Kidney (tissue), 14 donors: ENCODE results near the gene COPZ1. TPM values are rescaled to one million over a fixed set of nuclear protein-coding genes. Genes with fewer than 3 reads are reported as not detected.
A peak's percentile ranks its signal among the peaks of the same experiment; 100 is the strongest.

Experiments used
- DNase-seq, 5 donors: peaks; one replicate each; pipeline ENCODE4 v3.0.0-alpha.2; 2013 to 2020
- FAIRE-seq: peaks from 2 replicates; lab custom pipeline; 2012; peaks lifted over from hg19 to GRCh38; lab: Jason Lieb, UNC
- H3K27ac ChIP-seq, 2 donors: one replicate each; pipeline ENCODE4 v1.7.0; 2013; ENCODE audit warnings: low read depth in 2 of 2, low read length in 2 of 2, inconsistent platforms in 1 of 2
- H3K27me3 ChIP-seq: one replicate; pipeline ENCODE4 v1.7.1; 2013; ENCODE audit warnings: low read length, inconsistent platforms; ENCODE audit not compliant: control insufficient read depth, insufficient read depth
- H3K36me3 ChIP-seq, 3 donors: one replicate each; pipeline versions ENCODE4 v1.7.0 to v1.7.1; 2013; ENCODE audit warnings: low read length in 3 of 3, control low read depth in 1 of 3, inconsistent platforms in 1 of 3; ENCODE audit not compliant: insufficient read depth in 3 of 3, control insufficient read depth in 2 of 3
- H3K4me1 ChIP-seq, 3 donors: one replicate each; pipeline versions ENCODE4 v1.7.0 to v1.7.1; 2013; ENCODE audit warnings: low read length in 3 of 3, inconsistent platforms in 1 of 3, low read depth in 1 of 3; ENCODE audit not compliant: control insufficient read depth in 2 of 3, insufficient read depth in 2 of 3
- H3K4me3 ChIP-seq, 3 donors: one replicate each; pipeline versions ENCODE4 v1.7.0 to v1.8.1; 2013; ENCODE audit warnings: low read length in 3 of 3, control low read depth in 1 of 3, inconsistent platforms in 1 of 3
- H3K9ac ChIP-seq, 3 donors: one replicate each; pipeline versions ENCODE4 v1.7.0 to v1.7.1; 2013; ENCODE audit warnings: low read length in 3 of 3, control low read depth in 1 of 3, inconsistent platforms in 1 of 3
- H3K9me3 ChIP-seq, 3 donors: one replicate each; pipeline versions ENCODE4 v1.7.0 to v1.7.1; 2013; ENCODE audit warnings: low read length in 3 of 3, control low read depth in 1 of 3, inconsistent platforms in 1 of 3; ENCODE audit not compliant: control insufficient read depth in 2 of 3, insufficient read depth in 1 of 3
- CTCF ChIP-seq: IDR thresholded peaks from 3 replicates; pipeline ENCODE4 v1.5.1; 2012; ENCODE audit warnings: mild to moderate bottlenecking, moderate library complexity, borderline replicate concordance; ENCODE audit not compliant: insufficient read depth; ENCODE audit errors: extremely low read depth
- intact Hi-C: fragments of 100-400 bp; cut with DNase I; formaldehyde crosslinking; loops from one replicate; pipeline ENCODE4 v1.11.1; 2022
- polyA plus RNA-seq: library from polyadenylated mRNA; stranded (reverse); fragments of 350-450 nt; fragmentation: Illumina TruSeq; extraction: RNeasy Lipid Tissue Mini Kit (QIAGEN cat#74804); gene quantifications from one replicate; pipeline ENCODE4 v1.2.3, GENCODE V29; 2014; ENCODE audit warnings: low read depth, low replicate concordance; ENCODE audit not compliant: insufficient read depth
- total RNA-seq: library from RNA; stranded (reverse); fragmentation: NEBNext Ultra II Directional; extraction: Animal tissue kit (Norgen Biotek cat#: 25700); gene quantifications from one replicate; pipeline ENCODE4 v1.2.1, GENCODE V29; 2021
- donor health status: control.
- donor health status: control.
- donor health status: control.
- donor health status: control.
- donor health status: control.
- donor health status: DM: yes; HTN: yes; CAD: no.
- donor health status: Normal renal cell carcinoma (clear cell type).

COPZ1 gene
- total and polyA plus RNA-seq, 2 donors from 2014 or later = 141 to 181 TPM

DNA sequence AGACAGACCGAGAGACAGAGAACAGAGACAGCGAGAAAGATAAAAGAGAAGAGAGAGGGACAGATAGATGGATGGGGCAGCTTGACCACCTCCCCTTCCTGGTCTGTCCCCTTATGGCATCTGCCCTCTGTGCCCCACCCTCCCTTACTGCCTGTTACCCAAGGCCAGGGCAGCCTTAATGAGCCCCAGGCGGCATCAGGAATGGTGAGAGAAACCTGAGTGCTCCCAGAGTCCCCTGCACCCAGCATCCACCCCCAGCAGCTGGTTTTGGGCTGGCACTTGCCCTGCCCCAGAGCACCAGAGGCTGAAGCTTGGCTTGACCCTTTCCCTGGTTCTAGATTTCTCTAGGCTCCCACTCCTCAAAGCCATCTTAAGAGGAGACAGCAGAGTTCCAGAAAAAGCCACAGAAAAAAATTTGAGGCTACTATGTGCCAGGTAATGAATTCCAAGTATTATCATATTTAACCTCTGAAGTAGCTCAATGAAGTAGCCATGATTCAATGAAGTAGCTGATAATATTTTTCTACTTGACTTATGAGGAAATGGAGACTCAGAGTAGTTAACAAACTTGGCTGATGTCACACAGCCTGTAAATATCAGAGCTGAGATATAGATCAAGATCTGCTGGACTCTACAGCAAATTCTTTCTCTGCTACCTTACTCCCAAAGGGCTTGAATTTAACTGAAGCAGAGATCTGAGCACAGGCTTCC, 61.6 kb downstream of the COPZ1 start:
- Histone ChIP-seq H3K36me3 (no peaks in the 10 kb centered on the region), H3K9me3 (no peaks in the 10 kb centered on the region), H3K4me3 (no peak overlapping the region), H3K9ac (no peak overlapping the region), H3K27me3 (no peaks in the 10 kb centered on the region), H3K4me1 (peaks cover 0 to 13% (median 4%) of the 10 kb centered on the region in 3 donors), H3K27ac (no peak overlapping the region)
- DNase-seq (no peak), FAIRE-seq (no peak)
- intact Hi-C loops = no loop called here
- TF ChIP-seq CTCF = no peak

DNA sequence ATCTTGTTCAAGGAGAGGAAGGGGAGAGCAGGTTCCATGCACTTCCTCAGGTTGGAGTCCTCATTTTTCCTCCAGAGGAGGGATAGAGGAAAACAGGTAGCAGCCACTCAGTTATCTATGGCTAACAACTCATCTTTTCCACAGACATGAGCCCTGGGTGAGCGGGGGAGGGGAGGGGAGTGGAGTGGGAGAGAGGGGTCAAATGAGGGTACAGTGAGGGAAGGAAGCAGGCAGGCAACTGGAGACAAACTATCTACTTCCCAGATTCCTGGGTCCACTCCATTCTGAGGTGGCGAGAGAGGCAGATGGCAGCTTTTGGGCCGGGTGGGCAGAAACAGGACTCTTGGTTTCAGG, 62.2 kb downstream of the COPZ1 start:
- Histone ChIP-seq H3K36me3 (no peaks in the 10 kb centered on the region), H3K9me3 (no peaks in the 10 kb centered on the region), H3K4me3 (no peak overlapping the region), H3K4me1 (peaks cover 0 to 16% (median 4%) of the 10 kb centered on the region in 3 donors), H3K9ac (no peak overlapping the region), H3K27ac (no peak overlapping the region), H3K27me3 (no peaks in the 10 kb centered on the region)
- TF ChIP-seq CTCF = no peak
- DNase-seq (no peak), FAIRE-seq (no peak)
- intact Hi-C loops = no loop called here

GRCh38 chr12:54388237-54389133, 63.6 kb downstream of the COPZ1 start:
- Histone ChIP-seq H3K27ac (peak overlapping the region in 1 of 2 donors; percentile 47), H3K9ac (peak overlapping the region in 1 of 3 donors; percentile 30), H3K27me3 (no peaks in the 10 kb centered on the region), H3K4me1 (peaks cover 0 to 16% (median 4%) of the 10 kb centered on the region in 3 donors), H3K9me3 (no peaks in the 10 kb centered on the region), H3K36me3 (no peaks in the 10 kb centered on the region), H3K4me3 (no peak overlapping the region)
- no peak for TF ChIP-seq CTCF
- FAIRE-seq = no peak
- intact Hi-C loops = no loop called here
- DNase-seq = no peak
